Measurements from ENCODE around the gene LAMA5. TPM values are rescaled to one million over a fixed set of nuclear protein-coding genes. Genes with fewer than 3 reads are reported as not detected.

The LAMA5 gene
- total RNA-seq, 1 experiment from 2014 or later = 321 TPM

DNA sequence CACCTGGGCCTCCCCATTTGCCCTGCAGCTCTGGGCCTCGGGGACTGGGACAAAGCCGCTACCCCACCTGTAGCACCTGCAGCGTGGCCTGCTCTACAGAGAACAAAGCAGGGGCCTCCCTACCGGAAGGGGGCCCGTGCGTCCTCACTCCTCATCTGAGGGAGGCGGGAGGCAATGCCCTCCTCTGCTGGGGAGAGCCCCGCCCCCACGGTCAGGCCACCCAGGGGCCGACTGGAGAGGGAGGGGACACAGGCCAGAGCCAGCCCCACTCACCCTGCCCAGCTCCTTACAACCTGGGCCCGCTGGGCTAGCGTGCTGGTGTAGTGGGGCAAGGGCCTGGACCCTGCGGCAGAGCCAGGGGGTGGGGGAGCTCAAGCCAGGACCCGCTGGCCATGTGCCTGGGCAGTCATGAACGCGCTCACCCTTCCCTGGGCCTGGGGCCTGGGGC, 8.0 kb downstream of the LAMA5 start:
- Histone ChIP-seq H3K4me1 (ENCODE audit: control insufficient read depth in 1 of 2, insufficient read depth in 2 of 2, low read length in 2 of 2) (peaks cover 79 to 90% of the 10 kb centered on the region in 2 experiments), H3K4me3 (replicated peaks in 1 of 2; ENCODE audit: low read depth in 1 of 2, low read length in 2 of 2) (peak overlapping the region; percentile 7 to 11; a peak in 2 of 4 replicates), H3K79me2 (ENCODE audit: insufficient read depth, low read length) (peaks cover 94% of the 10 kb centered on the region), H2AFZ (ENCODE audit: low read depth, low read length, poor library complexity, severe bottlenecking) (no peak overlapping the region), H4K20me1 (ENCODE audit: insufficient read depth) (no peaks in the 10 kb centered on the region), H3K9ac (ENCODE audit: low read length) (peak overlapping the region; percentile 55), H3K9me3 (ENCODE audit: control insufficient read depth in 1 of 2, insufficient read depth in 1 of 2, low read depth in 1 of 2, low read length in 2 of 2) (no peaks in the 10 kb centered on the region), H3K36me3 (ENCODE audit: control insufficient read depth in 1 of 2, insufficient read depth in 2 of 2, low read length in 2 of 2) (peaks cover 0 to 5% of the 10 kb centered on the region in 2 experiments; a peak in 2 of 4 replicates), H3K27ac (ENCODE audit: low read depth, low read length) (peak overlapping the region; percentile 91), H3K27me3 (ENCODE audit: insufficient read depth, low read length) (no peaks in the 10 kb centered on the region), H3K4me2 (ENCODE audit: low read length) (peak overlapping the region; percentile 60), H3K9me2 (ENCODE audit: insufficient read depth) (no peaks in the 10 kb centered on the region)
- POLR2A ChIA-PET = interaction anchor here (0.9 kb wide), 1 partner anchor 10 kb away, joined by 5 read pairs; no protein-coding TSS in a partner anchor
- RAD21 ChIA-PET (ENCODE audit: low non-redundant PET in 1 of 2, low total read pairs in 2 of 2, uncharacterized antibody in 2 of 2, unreplicated experiment in 2 of 2) = interaction anchor here in 1 of 2 experiments (1.4 kb wide), 1 partner anchor 9 kb away, joined by 3 read pairs; no protein-coding TSS in a partner anchor
- DNase-seq (ENCODE audit: low read depth, low spot score) (no peak), ATAC-seq (peak; percentile 9)
- intact Hi-C loops (cut with micrococcal nuclease) = loop anchor here (1.0 kb wide), 1 partner anchor 9 kb away; no protein-coding TSS in a partner anchor
- TF ChIP-seq ELF1 (IDR thresholded peaks at IDR 0.05; ENCODE audit: borderline replicate concordance, low read depth) (no peak), ZFX (IDR thresholded peaks at IDR 0.05) (peak; percentile 9; the same call in 1 of the 2 replicates)
- no TSS peak for BruUV-seq (replicated peaks)
- CTCF ChIA-PET = interaction anchor here (1.3 to 1.9 kb wide), 2 partner anchors 10 to 23 kb away, joined by 6 to 8 read pairs; no protein-coding TSS in a partner anchor

GRCh38 chr20:62358171-62359042, 8.7 kb downstream of the LAMA5 start:
- DNase-seq (ENCODE audit: low read depth, low spot score) = no peak
- H3K9me3 ChIP-seq (ENCODE audit: control insufficient read depth in 1 of 2, insufficient read depth in 1 of 2, low read depth in 1 of 2, low read length in 2 of 2) = no peaks in the 10 kb centered on the region
- no peaks in the 10 kb centered on the region for H3K27me3 ChIP-seq (ENCODE audit: insufficient read depth, low read length)
- H4K20me1 ChIP-seq (ENCODE audit: insufficient read depth) = no peaks in the 10 kb centered on the region
- peaks cover 73 to 90% of the 10 kb centered on the region in 2 experiments for H3K4me1 ChIP-seq (ENCODE audit: control insufficient read depth in 1 of 2, insufficient read depth in 2 of 2, low read length in 2 of 2)
- BruUV-seq (replicated peaks) = TSS peak; percentile 6
- peak overlapping the region in 1 of 2 experiments; percentile 7; a peak in 2 of 4 replicates for H3K4me3 ChIP-seq (replicated peaks in 1 of 2; ENCODE audit: low read depth in 1 of 2, low read length in 2 of 2)
- H2AFZ ChIP-seq (ENCODE audit: low read depth, low read length, poor library complexity, severe bottlenecking) = no peak overlapping the region
- H3K79me2 ChIP-seq (ENCODE audit: insufficient read depth, low read length) = peaks cover 94% of the 10 kb centered on the region
- H3K36me3 ChIP-seq (ENCODE audit: control insufficient read depth in 1 of 2, insufficient read depth in 2 of 2, low read length in 2 of 2) = peaks cover 0 to 5% of the 10 kb centered on the region in 2 experiments; a peak in 2 of 4 replicates
- RAD21 ChIA-PET (ENCODE audit: low non-redundant PET in 1 of 2, low total read pairs in 2 of 2, uncharacterized antibody in 2 of 2, unreplicated experiment in 2 of 2) = interaction anchor here in 1 of 2 experiments (1.4 kb wide), 1 partner anchor 8 kb away, joined by 3 read pairs; no protein-coding TSS in a partner anchor
- H3K4me2 ChIP-seq (ENCODE audit: low read length) = peak overlapping the region; percentile 60
- TF ChIP-seq CTCF (IDR thresholded peaks at IDR 0.05 in 2 of 3, conservative IDR thresholded peaks at IDR 0.05 in 1 of 3; ENCODE audit: borderline replicate concordance in 1 of 3, insufficient read depth in 1 of 3, low read depth in 2 of 3, low read length in 2 of 3) (no peak), POLR2AphosphoS5 (IDR thresholded peaks at IDR 0.05; ENCODE audit: low read depth, low read length) (peak; percentile 29; the same call in 1 of the 2 replicates), CEBPB (IDR thresholded peaks at IDR 0.05; ENCODE audit: low read depth) (no peak), FOSL1 (IDR thresholded peaks at IDR 0.05; ENCODE audit: low read depth) (no peak), SIN3A (IDR thresholded peaks at IDR 0.05; ENCODE audit: low read depth) (no peak), ELF1 (IDR thresholded peaks at IDR 0.05; ENCODE audit: borderline replicate concordance, low read depth) (no peak), CBX3 (IDR thresholded peaks at IDR 0.05; ENCODE audit: low read depth) (no peak)
- POLR2A ChIA-PET = no interaction called here
- peak overlapping the region; percentile 55 for H3K9ac ChIP-seq (ENCODE audit: low read length)
- ATAC-seq = no peak
- CTCF ChIA-PET = interaction anchor here (1.3 to 1.9 kb wide), 2 partner anchors 10 to 24 kb away, joined by 6 to 8 read pairs; no protein-coding TSS in a partner anchor
- H3K9me2 ChIP-seq (ENCODE audit: insufficient read depth) = no peaks in the 10 kb centered on the region
- intact Hi-C loops (cut with micrococcal nuclease) = loop anchor here (1.0 kb wide), 1 partner anchor 8 kb away; no protein-coding TSS in a partner anchor
- H3K27ac ChIP-seq (ENCODE audit: low read depth, low read length) = peak overlapping the region; percentile 91
